Activated T-cell treated with anti-CD3 and anti-CD28 coated beads, Interleukin-2, amount 50 U/mL, for 24 hours (primary cell): ENCODE measurements around the gene EYS.
"Not testable (repeated sequence)": the region's sequence is repeated elsewhere in the genome, so short reads cannot be mapped to it uniquely, and the experiment has no call there.

Experiments
- DNase-seq: peaks from one replicate; pipeline ENCODE4 v3.0.0-alpha.2; 2020
- H3K27ac Mint-ChIP-seq: 2 replicates; pipeline ENCODE4 v1.8.0; 2020; ENCODE audit warnings: mild to moderate bottlenecking, mixed read lengths
- H3K27me3 Mint-ChIP-seq: 2 replicates; pipeline ENCODE4 v1.8.0; 2020; ENCODE audit warnings: mixed read lengths
- H3K36me3 Mint-ChIP-seq: 2 replicates; pipeline ENCODE4 v1.8.0; 2020; ENCODE audit warnings: low read depth, mixed read lengths
- H3K4me1 Mint-ChIP-seq: 2 replicates; pipeline ENCODE4 v1.8.0; 2020; ENCODE audit warnings: low read depth, mixed read lengths
- H3K4me3 Mint-ChIP-seq: 2 replicates; pipeline ENCODE4 v1.8.0; 2020; ENCODE audit warnings: mild to moderate bottlenecking, moderate library complexity, mixed read lengths
- H3K9me3 Mint-ChIP-seq: 2 replicates; pipeline ENCODE4 v1.8.0; 2020; ENCODE audit warnings: mixed read lengths

EYS gene

GRCh38 chr6:65569056-65569455 is 138.0 kb downstream of the EYS start:
- H3K4me1 Mint-ChIP-seq, H3K4me3 Mint-ChIP-seq, H3K36me3 Mint-ChIP-seq, H3K27me3 Mint-ChIP-seq, H3K27ac Mint-ChIP-seq, DNase-seq: not testable (repeated sequence)
- H3K9me3 Mint-ChIP-seq = peaks cover 19% of the 10 kb centered on the region

- no peaks in the 10 kb centered on the region for H3K4me1 Mint-ChIP-seq
- H3K27ac Mint-ChIP-seq = no peak overlapping the region
- peaks cover 19% of the 10 kb centered on the region for H3K9me3 Mint-ChIP-seq
- no peaks in the 10 kb centered on the region for H3K27me3 Mint-ChIP-seq
- H3K4me3 Mint-ChIP-seq = no peak overlapping the region
- no peaks in the 10 kb centered on the region for H3K36me3 Mint-ChIP-seq
- no peak for DNase-seq
These were observed 140.9 kb downstream of the EYS start for GRCh38 chr6:65566117-65566516.

- no peaks in the 10 kb centered on the region for H3K27me3 Mint-ChIP-seq
- H3K4me3 Mint-ChIP-seq = no peak overlapping the region
- H3K27ac Mint-ChIP-seq = no peak overlapping the region
- no peak for DNase-seq
- H3K36me3 Mint-ChIP-seq = no peaks in the 10 kb centered on the region
- H3K4me1 Mint-ChIP-seq = no peaks in the 10 kb centered on the region
- H3K9me3 Mint-ChIP-seq = no peaks in the 10 kb centered on the region
These were observed 149.0 kb downstream of the EYS start for GRCh38 chr6:65558071-65558470.

GRCh38 chr6:65557224-65557623 is 149.8 kb downstream of the EYS start:
- no peak for DNase-seq
- H3K27me3 Mint-ChIP-seq = no peaks in the 10 kb centered on the region
- H3K4me1 Mint-ChIP-seq = no peaks in the 10 kb centered on the region
- H3K36me3 Mint-ChIP-seq = no peaks in the 10 kb centered on the region
- H3K27ac Mint-ChIP-seq = no peak overlapping the region
- no peak overlapping the region for H3K4me3 Mint-ChIP-seq
- H3K9me3 Mint-ChIP-seq = no peaks in the 10 kb centered on the region

GRCh38 chr6:65546894-65547293 is 160.1 kb downstream of the EYS start:
- peaks cover 8% of the 10 kb centered on the region for H3K9me3 Mint-ChIP-seq
- H3K4me1 Mint-ChIP-seq = no peaks in the 10 kb centered on the region
- H3K27ac Mint-ChIP-seq = no peak overlapping the region
- H3K4me3 Mint-ChIP-seq = no peak overlapping the region
- DNase-seq = no peak
- H3K36me3 Mint-ChIP-seq = no peaks in the 10 kb centered on the region
- no peaks in the 10 kb centered on the region for H3K27me3 Mint-ChIP-seq

GRCh38 chr6:65545920-65546319 is 161.1 kb downstream of the EYS start:
- H3K36me3 Mint-ChIP-seq = no peaks in the 10 kb centered on the region
- H3K27me3 Mint-ChIP-seq = no peaks in the 10 kb centered on the region
- peaks cover 9% of the 10 kb centered on the region for H3K9me3 Mint-ChIP-seq
- H3K4me1 Mint-ChIP-seq = no peaks in the 10 kb centered on the region
- H3K4me3 Mint-ChIP-seq = no peak overlapping the region
- H3K27ac Mint-ChIP-seq = no peak overlapping the region
- DNase-seq = no peak

GRCh38 chr6:65538644-65539043 is 168.4 kb downstream of the EYS start:
- H3K27ac Mint-ChIP-seq = no peak overlapping the region
- no peak overlapping the region for H3K4me3 Mint-ChIP-seq
- H3K9me3 Mint-ChIP-seq = peaks cover 11% of the 10 kb centered on the region
- H3K4me1 Mint-ChIP-seq = no peaks in the 10 kb centered on the region
- H3K36me3 Mint-ChIP-seq = no peaks in the 10 kb centered on the region
- H3K27me3 Mint-ChIP-seq = no peaks in the 10 kb centered on the region
- no peak for DNase-seq

- H3K4me3 Mint-ChIP-seq = no peak overlapping the region
- no peaks in the 10 kb centered on the region for H3K36me3 Mint-ChIP-seq
- DNase-seq = no peak
- H3K27ac Mint-ChIP-seq = no peak overlapping the region
- H3K4me1 Mint-ChIP-seq = no peaks in the 10 kb centered on the region
- peaks cover 9% of the 10 kb centered on the region for H3K9me3 Mint-ChIP-seq
- H3K27me3 Mint-ChIP-seq = no peaks in the 10 kb centered on the region
These were observed 169.4 kb downstream of the EYS start for GRCh38 chr6:65537600-65537999.

- no peaks in the 10 kb centered on the region for H3K4me1 Mint-ChIP-seq
- no peak overlapping the region for H3K27ac Mint-ChIP-seq
- no peak overlapping the region for H3K4me3 Mint-ChIP-seq
- no peaks in the 10 kb centered on the region for H3K36me3 Mint-ChIP-seq
- DNase-seq = no peak
- H3K9me3 Mint-ChIP-seq = peaks cover 17% of the 10 kb centered on the region
- H3K27me3 Mint-ChIP-seq = no peaks in the 10 kb centered on the region
These were observed 175.5 kb downstream of the EYS start for GRCh38 chr6:65531533-65531932.

GRCh38 chr6:65524232-65524631 is 182.8 kb downstream of the EYS start:
- H3K4me3 Mint-ChIP-seq = no peak overlapping the region
- H3K36me3 Mint-ChIP-seq = no peaks in the 10 kb centered on the region
- H3K27me3 Mint-ChIP-seq = no peaks in the 10 kb centered on the region
- DNase-seq = no peak
- H3K27ac Mint-ChIP-seq = no peak overlapping the region
- H3K4me1 Mint-ChIP-seq = no peaks in the 10 kb centered on the region
- peaks cover 21% of the 10 kb centered on the region for H3K9me3 Mint-ChIP-seq

- H3K36me3 Mint-ChIP-seq = no peaks in the 10 kb centered on the region
- H3K4me3 Mint-ChIP-seq = no peak overlapping the region
- H3K27ac Mint-ChIP-seq = no peak overlapping the region
- no peak for DNase-seq
- H3K4me1 Mint-ChIP-seq = no peaks in the 10 kb centered on the region
- peaks cover 13% of the 10 kb centered on the region for H3K9me3 Mint-ChIP-seq
- H3K27me3 Mint-ChIP-seq = no peaks in the 10 kb centered on the region
These were observed 201.3 kb downstream of the EYS start for GRCh38 chr6:65505736-65506135.

GRCh38 chr6:65501045-65501444 is 206.0 kb downstream of the EYS start:
- no peaks in the 10 kb centered on the region for H3K27me3 Mint-ChIP-seq
- H3K9me3 Mint-ChIP-seq = peaks cover 11% of the 10 kb centered on the region
- DNase-seq = no peak
- H3K27ac Mint-ChIP-seq = no peak overlapping the region
- no peaks in the 10 kb centered on the region for H3K36me3 Mint-ChIP-seq
- H3K4me3 Mint-ChIP-seq = no peak overlapping the region
- no peaks in the 10 kb centered on the region for H3K4me1 Mint-ChIP-seq

- not testable (repeated sequence) for H3K27ac Mint-ChIP-seq, H3K4me1 Mint-ChIP-seq, H3K9me3 Mint-ChIP-seq, H3K4me3 Mint-ChIP-seq, H3K27me3 Mint-ChIP-seq, H3K36me3 Mint-ChIP-seq, DNase-seq
These were observed 223.4 kb downstream of the EYS start for GRCh38 chr6:65483652-65484051.

- no peak for DNase-seq
These were observed 237.4 kb downstream of the EYS start for GRCh38 chr6:65469650-65470049.

GRCh38 chr6:65468307-65468706 is 238.7 kb downstream of the EYS start:
- no peaks in the 10 kb centered on the region for H3K36me3 Mint-ChIP-seq
- H3K27ac Mint-ChIP-seq = no peak overlapping the region
- H3K4me1 Mint-ChIP-seq = no peaks in the 10 kb centered on the region
- no peaks in the 10 kb centered on the region for H3K27me3 Mint-ChIP-seq
- peaks cover 4% of the 10 kb centered on the region for H3K9me3 Mint-ChIP-seq
- DNase-seq = no peak
- H3K4me3 Mint-ChIP-seq = no peak overlapping the region

More at GRCh38 chr6:65469650-65470049, 237.4 kb downstream of the EYS start:
- no peaks in the 10 kb centered on the region for H3K36me3 Mint-ChIP-seq
- H3K27me3 Mint-ChIP-seq = no peaks in the 10 kb centered on the region
- no peak overlapping the region for H3K4me3 Mint-ChIP-seq
- peaks cover 4% of the 10 kb centered on the region for H3K9me3 Mint-ChIP-seq
- H3K27ac Mint-ChIP-seq = no peak overlapping the region
- H3K4me1 Mint-ChIP-seq = no peaks in the 10 kb centered on the region

- Mint-ChIP-seq H3K36me3 (no peaks in the 10 kb centered on the region), H3K27ac (no peak overlapping the region), H3K27me3 (no peaks in the 10 kb centered on the region), H3K4me3 (no peak overlapping the region), H3K4me1 (no peaks in the 10 kb centered on the region), H3K9me3 (peaks cover 13% of the 10 kb centered on the region)
- DNase-seq = no peak
These were observed 245.9 kb downstream of the EYS start for GRCh38 chr6:65461121-65461520.
